ENCODE data around the gene NUMB.

NUMB gene

GRCh38 chr14:73458183-73458976 is at the start of gene NUMB:
Gene NUMB, minus strand, starts transcription at chr14:73458546. Its CDS starts 102,795 bp downstream, at chr14:73355751.
- peak; percentile 98 for DNase-seq (ENCODE audit: low spot score)

GRCh38 chr14:73503648-73504047 is 45.3 kb upstream of the NUMB start:
- DNase-seq (ENCODE audit: low spot score) = no peak

GRCh38 chr14:73502017-73502619 is 43.8 kb upstream of the NUMB start:
- DNase-seq (ENCODE audit: low spot score) = no peak

- no peak for DNase-seq (ENCODE audit: low spot score)
Observed at GRCh38 chr14:73500360-73500759, 42.0 kb upstream of the NUMB start.

GRCh38 chr14:73494593-73494992 is 36.2 kb upstream of the NUMB start:
- DNase-seq (ENCODE audit: low spot score) = no peak

GRCh38 chr14:73492670-73493069 is 34.3 kb upstream of the NUMB start:
- no peak for DNase-seq (ENCODE audit: low spot score)

GRCh38 chr14:73492043-73492552 is 33.8 kb upstream of the NUMB start:
- no peak for DNase-seq (ENCODE audit: low spot score)

- peak; percentile 83 for DNase-seq (ENCODE audit: low spot score)
Observed at GRCh38 chr14:73491256-73492042, 33.1 kb upstream of the NUMB start.

GRCh38 chr14:73489481-73490175 is 31.3 kb upstream of the NUMB start:
- DNase-seq (ENCODE audit: low spot score) = no peak

GRCh38 chr14:73478684-73479083 is 20.3 kb upstream of the NUMB start:
- no peak for DNase-seq (ENCODE audit: low spot score)

GRCh38 chr14:73477618-73478266 is 19.4 kb upstream of the NUMB start:
- DNase-seq (ENCODE audit: low spot score) = peak; percentile 43

GRCh38 chr14:73476451-73476931 is 18.1 kb upstream of the NUMB start:
- no peak for DNase-seq (ENCODE audit: low spot score)

- DNase-seq (ENCODE audit: low spot score) = no peak
Observed at GRCh38 chr14:73474952-73475351, 16.6 kb upstream of the NUMB start.

GRCh38 chr14:73472185-73473114 is 14.1 kb upstream of the NUMB start:
- peak; percentile 74 for DNase-seq (ENCODE audit: low spot score)

GRCh38 chr14:73471582-73472184 is 13.3 kb upstream of the NUMB start:
- DNase-seq (ENCODE audit: low spot score) = no peak

- no peak for DNase-seq (ENCODE audit: low spot score)
Observed at GRCh38 chr14:73468828-73469375, 10.6 kb upstream of the NUMB start.

GRCh38 chr14:73467800-73468199 is 9.5 kb upstream of the NUMB start:
- DNase-seq (ENCODE audit: low spot score) = no peak

GRCh38 chr14:73467377-73467776 is 9.0 kb upstream of the NUMB start:
- DNase-seq (ENCODE audit: low spot score) = no peak

GRCh38 chr14:73466861-73467260 is 8.5 kb upstream of the NUMB start:
- no peak for DNase-seq (ENCODE audit: low spot score)
